ENCODE data around the gene ALDH1A1. TPM values are rescaled to one million over a fixed set of nuclear protein-coding genes. Genes with fewer than 3 reads are reported as not detected.

Gene ALDH1A1
- polyA plus RNA-seq, 3 donors: 28.6 to 117 (median 105) TPM

DNA sequence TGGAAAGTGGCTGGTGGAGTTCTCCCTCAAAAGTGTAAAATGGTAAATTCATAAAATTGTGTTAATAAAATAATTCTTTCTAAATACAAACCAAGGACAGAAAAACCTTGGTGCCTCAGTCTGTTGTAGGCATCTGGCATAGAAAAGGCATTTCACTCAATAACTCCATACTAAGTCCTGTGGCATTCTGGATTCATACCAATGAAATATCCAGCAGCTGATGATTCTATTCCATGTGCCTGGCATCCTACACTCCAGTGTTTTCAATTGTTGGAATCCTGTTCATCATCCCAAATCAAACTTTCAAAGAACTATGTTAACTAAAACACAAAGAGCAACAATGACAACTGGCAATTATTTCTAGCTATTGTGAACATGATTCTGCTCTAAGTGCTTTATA is 21.6 kb upstream of the ALDH1A1 start:
- Histone ChIP-seq H3K27me3 (ENCODE audit: control insufficient read depth in 2 of 2, insufficient read depth in 2 of 2, low read length in 2 of 2) (no peaks in the 10 kb centered on the region), H4K20me1 (ENCODE audit: insufficient read depth, low read length) (no peaks in the 10 kb centered on the region), H3K9me3 (replicated peaks in 1 of 2; ENCODE audit: control insufficient read depth in 1 of 2, insufficient read depth in 1 of 2, low read length in 2 of 2) (no peaks in the 10 kb centered on the region), H3K36me3 (replicated peaks in 1 of 2; ENCODE audit: control insufficient read depth in 1 of 2, insufficient read depth in 2 of 2, low read length in 2 of 2) (no peaks in the 10 kb centered on the region), H3K4me2 (replicated peaks; ENCODE audit: extremely low read depth, low read length, poor library complexity, severe bottlenecking) (no peak overlapping the region), H3K4me3 (replicated peaks in 1 of 3; ENCODE audit: low read depth in 2 of 3, low read length in 3 of 3) (no peak overlapping the region), H2AFZ (ENCODE audit: insufficient read depth, low read depth, low read length, poor library complexity, severe bottlenecking) (no peak overlapping the region), H3K4me1 (ENCODE audit: control insufficient read depth in 1 of 2, insufficient read depth in 2 of 2, low read length in 2 of 2) (no peaks in the 10 kb centered on the region), H3K27ac (ENCODE audit: low read depth in 1 of 2, low read length in 2 of 2) (no peak overlapping the region), H3K79me2 (ENCODE audit: insufficient read depth, low read length) (no peaks in the 10 kb centered on the region), H3K9ac (ENCODE audit: insufficient read depth, low read length, poor library complexity, severe bottlenecking) (no peak overlapping the region)
- H3K4me3 Mint-ChIP-seq: no peak overlapping the region
- no peak overlapping the region for H3K27ac Mint-ChIP-seq
- no peak for DNase-seq
- TF ChIP-seq CTCF (IDR thresholded peaks at IDR 0.05): no peak
- intact Hi-C loops (cut with micrococcal nuclease): no loop called here
- H3K4me1 Mint-ChIP-seq: no peaks in the 10 kb centered on the region
- H3K9me3 Mint-ChIP-seq: no peaks in the 10 kb centered on the region
- no peaks in the 10 kb centered on the region for H3K36me3 Mint-ChIP-seq
- no peaks in the 10 kb centered on the region for H3K27me3 Mint-ChIP-seq (ENCODE audit: low read depth in 3 of 3)

- Histone ChIP-seq H3K79me2 (ENCODE audit: insufficient read depth, low read length) (no peaks in the 10 kb centered on the region), H3K27ac (ENCODE audit: low read depth in 1 of 2, low read length in 2 of 2) (no peak overlapping the region), H3K4me3 (replicated peaks in 1 of 3; ENCODE audit: low read depth in 2 of 3, low read length in 3 of 3) (no peak overlapping the region), H3K9ac (ENCODE audit: insufficient read depth, low read length, poor library complexity, severe bottlenecking) (no peak overlapping the region), H2AFZ (ENCODE audit: insufficient read depth, low read depth, low read length, poor library complexity, severe bottlenecking) (no peak overlapping the region), H3K9me3 (replicated peaks in 1 of 2; ENCODE audit: control insufficient read depth in 1 of 2, insufficient read depth in 1 of 2, low read length in 2 of 2) (no peaks in the 10 kb centered on the region), H3K27me3 (ENCODE audit: control insufficient read depth in 2 of 2, insufficient read depth in 2 of 2, low read length in 2 of 2) (no peaks in the 10 kb centered on the region), H3K4me1 (ENCODE audit: control insufficient read depth in 1 of 2, insufficient read depth in 2 of 2, low read length in 2 of 2) (no peaks in the 10 kb centered on the region), H3K4me2 (replicated peaks; ENCODE audit: extremely low read depth, low read length, poor library complexity, severe bottlenecking) (no peak overlapping the region), H3K36me3 (replicated peaks in 1 of 2; ENCODE audit: control insufficient read depth in 1 of 2, insufficient read depth in 2 of 2, low read length in 2 of 2) (no peaks in the 10 kb centered on the region), H4K20me1 (ENCODE audit: insufficient read depth, low read length) (no peaks in the 10 kb centered on the region)
- H3K36me3 Mint-ChIP-seq: no peaks in the 10 kb centered on the region
- no peak for DNase-seq
- H3K4me3 Mint-ChIP-seq: no peak overlapping the region
- H3K4me1 Mint-ChIP-seq: no peaks in the 10 kb centered on the region
- intact Hi-C loops (cut with micrococcal nuclease): no loop called here
- no peak for TF ChIP-seq CTCF (IDR thresholded peaks at IDR 0.05)
- no peaks in the 10 kb centered on the region for H3K27me3 Mint-ChIP-seq (ENCODE audit: low read depth in 3 of 3)
- WGBS (ENCODE audit: insufficient coverage): 100% methylated on average over 2 of the region's 2 CpGs
- peaks cover 0 to 2% (median 0%) of the 10 kb centered on the region in 7 donors for H3K9me3 Mint-ChIP-seq
- no peak overlapping the region for H3K27ac Mint-ChIP-seq
Observed at GRCh38 chr9:72972636-72973035, 19.8 kb upstream of the ALDH1A1 start.

Data from CD14-positive monocyte (primary cell).